Amniotic epithelial cell (primary cell): ENCODE results near the gene ASPG.
A peak's percentile ranks its signal among the peaks of the same experiment; 100 is the strongest.
"Not testable (repeated sequence)": the region's sequence is repeated elsewhere in the genome, so short reads cannot be mapped to it uniquely, and the experiment has no call there.

Source experiments
- DNase-seq: peaks from one replicate; pipeline ENCODE4 v3.0.0-alpha.2; 2010; ENCODE audit warnings: low read depth

ASPG gene

GRCh38 chr14:104147346-104148125 lies 62.0 kb downstream of the ASPG start:
- no peak for DNase-seq

- DNase-seq, result no peak
Observed at GRCh38 chr14:104148433-104149277, 63.2 kb downstream of the ASPG start.

- DNase-seq, result no peak
Observed at GRCh38 chr14:104149278-104149595, 63.7 kb downstream of the ASPG start.

- peak; percentile 7 for DNase-seq
Observed at GRCh38 chr14:104149617-104150135, 64.2 kb downstream of the ASPG start.

GRCh38 chr14:104150136-104151025 lies 64.9 kb downstream of the ASPG start:
- DNase-seq, result peak; percentile 58

- DNase-seq, result no peak
Observed at GRCh38 chr14:104151026-104151381, 65.5 kb downstream of the ASPG start.

GRCh38 chr14:104151566-104152245 lies 66.2 kb downstream of the ASPG start:
- DNase-seq, result no peak

- no peak for DNase-seq
Observed at GRCh38 chr14:104152246-104152575, 66.7 kb downstream of the ASPG start.

GRCh38 chr14:104152686-104153393 lies 67.3 kb downstream of the ASPG start:
- no peak for DNase-seq

GRCh38 chr14:104153394-104153755 lies 67.9 kb downstream of the ASPG start:
- not testable (repeated sequence) for DNase-seq

GRCh38 chr14:104154246-104154645 lies 68.7 kb downstream of the ASPG start:
- DNase-seq, result no peak

- no peak for DNase-seq
Observed at GRCh38 chr14:104155513-104155912, 70.0 kb downstream of the ASPG start.

GRCh38 chr14:104156142-104156541 lies 70.6 kb downstream of the ASPG start:
- DNase-seq, result no peak

GRCh38 chr14:104157016-104157928 lies 71.8 kb downstream of the ASPG start:
- DNase-seq, result no peak

- DNase-seq, result no peak
Observed at GRCh38 chr14:104158827-104159798, 73.6 kb downstream of the ASPG start.

- DNase-seq, result no peak
Observed at GRCh38 chr14:104159990-104160389, 74.5 kb downstream of the ASPG start.

GRCh38 chr14:104161602-104162367 lies 76.3 kb downstream of the ASPG start:
- DNase-seq, result no peak

- no peak for DNase-seq
Observed at GRCh38 chr14:104162495-104162894, 77.0 kb downstream of the ASPG start.
